Stimulated activated CD4-positive, alpha-beta T cell treated with anti-CD3 and anti-CD28 coated beads, Interleukin-12 subunit alpha, Interleukin-12 subunit beta, amount 100 ng/mL, for 48 hours (primary cell): ENCODE results near the gene ZNF692.
"Not testable (repeated sequence)": the region's sequence is repeated elsewhere in the genome, so short reads cannot be mapped to it uniquely, and the experiment has no call there.

Experiments used
- DNase-seq, 3 donors: peaks; one replicate each; pipeline ENCODE4 v3.0.0-alpha.2; 2020; ENCODE audit warnings: low read depth in 2 of 3, low spot score in 1 of 3

Gene ZNF692, protein sequence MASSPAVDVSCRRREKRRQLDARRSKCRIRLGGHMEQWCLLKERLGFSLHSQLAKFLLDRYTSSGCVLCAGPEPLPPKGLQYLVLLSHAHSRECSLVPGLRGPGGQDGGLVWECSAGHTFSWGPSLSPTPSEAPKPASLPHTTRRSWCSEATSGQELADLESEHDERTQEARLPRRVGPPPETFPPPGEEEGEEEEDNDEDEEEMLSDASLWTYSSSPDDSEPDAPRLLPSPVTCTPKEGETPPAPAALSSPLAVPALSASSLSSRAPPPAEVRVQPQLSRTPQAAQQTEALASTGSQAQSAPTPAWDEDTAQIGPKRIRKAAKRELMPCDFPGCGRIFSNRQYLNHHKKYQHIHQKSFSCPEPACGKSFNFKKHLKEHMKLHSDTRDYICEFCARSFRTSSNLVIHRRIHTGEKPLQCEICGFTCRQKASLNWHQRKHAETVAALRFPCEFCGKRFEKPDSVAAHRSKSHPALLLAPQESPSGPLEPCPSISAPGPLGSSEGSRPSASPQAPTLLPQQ

GRCh38 chr1:248858891-248859889 is at the start of gene ZNF692:
Gene ZNF692, minus strand, starts transcription at chr1:248859085. Its CDS starts 776 bp downstream, at chr1:248858309.
- peak; percentile 89 to 96 (median 96) for DNase-seq

- no peak for DNase-seq
Observed at GRCh38 chr1:248906753-248907661, 48.1 kb upstream of the ZNF692 start.

DNA sequence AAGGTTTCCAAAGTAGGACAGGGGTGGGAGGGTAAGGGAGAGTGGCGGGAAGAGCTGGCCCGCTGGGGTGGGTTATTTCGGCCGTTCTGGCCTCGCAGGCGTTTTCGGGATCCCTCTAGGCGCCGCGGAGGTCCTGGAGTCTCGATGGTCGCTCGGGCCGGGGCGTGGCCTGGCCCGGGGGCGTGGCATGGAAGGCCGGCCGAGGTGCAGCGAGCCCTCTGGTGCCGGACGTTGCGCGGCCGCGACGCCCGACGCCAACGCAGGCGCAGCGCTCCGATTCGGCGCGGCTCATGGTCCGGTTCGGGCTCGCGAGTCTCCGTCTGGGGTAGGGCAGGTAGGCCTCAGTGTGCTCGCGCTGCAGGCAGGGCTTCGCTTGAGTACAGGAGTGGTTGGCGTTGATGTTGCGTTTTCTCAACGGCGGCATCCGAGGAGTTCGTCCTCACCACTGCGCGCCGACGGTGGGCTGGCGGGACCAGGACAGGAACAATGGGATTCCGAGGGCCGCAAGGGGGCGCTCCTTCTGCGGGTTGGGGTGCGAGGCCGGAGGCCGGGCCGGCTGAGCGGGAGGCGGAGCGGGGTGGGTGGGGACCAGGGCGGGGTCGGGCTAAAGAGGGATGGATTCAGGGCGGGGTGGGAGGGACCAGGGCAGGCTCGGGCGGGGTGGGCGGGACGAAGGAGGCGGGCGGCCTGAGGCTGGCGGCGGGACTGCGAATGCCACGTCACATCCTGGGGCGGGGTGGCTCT is 47.3 kb upstream of the ZNF692 start, which contains the start of gene PGBD2:
Gene PGBD2, plus strand, starts transcription at position 227 of the 744 bp plus-strand sequence. CDS start 7,628 bp downstream, outside the sequence.
- peak; percentile 91 to 95 (median 94) for DNase-seq

DNA sequence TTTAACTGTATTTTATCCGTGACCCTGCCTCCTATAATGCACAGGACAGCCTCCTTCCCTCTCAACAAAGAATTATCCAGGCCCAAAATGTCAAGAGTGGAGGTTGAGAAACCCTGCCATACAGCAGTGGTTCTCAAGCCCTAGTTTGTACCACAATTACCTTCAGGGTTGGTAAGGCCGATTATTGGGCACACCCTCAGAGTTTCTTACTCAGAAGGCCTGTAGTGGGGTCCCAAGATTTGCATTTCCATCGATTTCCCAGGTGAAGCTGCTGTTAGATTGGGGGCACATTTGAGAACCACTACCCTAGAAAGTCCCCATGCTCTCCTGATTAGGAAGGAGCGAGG is 46.8 kb upstream of the ZNF692 start:
- peak in 1 of 3 donors; percentile 20 for DNase-seq

DNA sequence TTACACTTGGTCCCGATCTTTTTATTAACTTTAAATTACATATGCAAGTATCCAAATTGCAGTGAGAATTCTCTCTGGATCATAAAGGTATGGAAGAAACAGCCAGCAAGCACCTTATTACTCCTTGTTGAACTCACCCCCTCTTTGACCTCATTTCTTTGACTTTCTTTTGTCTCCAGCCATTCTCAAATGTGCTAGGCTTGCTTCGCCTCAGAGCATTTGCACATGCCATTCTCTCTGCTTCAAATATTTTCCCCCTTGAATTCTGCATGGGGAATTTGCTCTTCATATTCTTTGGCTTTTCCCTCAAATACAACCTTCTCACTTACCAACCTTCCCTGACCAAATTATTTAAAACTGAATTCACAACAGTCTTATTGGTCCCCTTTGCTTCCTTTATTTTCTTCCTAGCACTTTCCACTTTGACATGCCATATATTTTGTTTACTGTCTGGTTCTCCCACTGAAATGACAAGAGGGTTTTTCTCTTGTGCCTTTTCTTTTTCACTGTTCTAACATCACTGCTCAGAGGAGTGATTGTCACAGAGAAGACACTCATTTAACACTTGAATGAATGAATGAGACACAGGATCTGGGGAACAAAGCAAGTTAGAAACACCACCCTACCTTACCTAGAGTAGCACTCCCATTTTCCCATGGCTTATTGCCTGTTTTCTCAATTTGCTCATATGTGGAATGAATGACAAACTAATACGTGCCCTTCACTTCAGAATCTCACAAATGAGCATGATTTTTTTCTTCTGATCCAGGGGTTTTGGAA is 45.7 kb upstream of the ZNF692 start:
- no peak for DNase-seq

DNA sequence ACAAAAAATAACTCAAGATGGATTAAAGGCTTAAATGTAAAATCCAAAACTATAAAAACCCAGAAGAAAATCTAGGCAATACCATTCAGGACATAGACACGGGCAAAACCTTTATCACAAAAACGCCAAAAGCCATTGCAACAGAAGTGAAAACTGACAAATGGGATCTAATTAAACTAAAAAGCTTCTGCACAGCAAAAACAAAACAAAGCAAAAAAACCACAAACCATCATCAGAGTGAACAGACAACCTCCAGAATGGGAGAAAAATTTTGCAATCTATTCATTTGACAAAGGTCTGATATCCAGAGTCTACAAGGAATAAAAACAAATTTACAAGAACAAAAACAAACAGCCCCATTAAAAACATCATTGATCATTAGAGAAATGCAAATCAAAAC is 42.7 kb upstream of the ZNF692 start:
- no peak for DNase-seq

- DNase-seq: no peak
Observed at GRCh38 chr1:248900637-248901036, 41.8 kb upstream of the ZNF692 start.

DNA sequence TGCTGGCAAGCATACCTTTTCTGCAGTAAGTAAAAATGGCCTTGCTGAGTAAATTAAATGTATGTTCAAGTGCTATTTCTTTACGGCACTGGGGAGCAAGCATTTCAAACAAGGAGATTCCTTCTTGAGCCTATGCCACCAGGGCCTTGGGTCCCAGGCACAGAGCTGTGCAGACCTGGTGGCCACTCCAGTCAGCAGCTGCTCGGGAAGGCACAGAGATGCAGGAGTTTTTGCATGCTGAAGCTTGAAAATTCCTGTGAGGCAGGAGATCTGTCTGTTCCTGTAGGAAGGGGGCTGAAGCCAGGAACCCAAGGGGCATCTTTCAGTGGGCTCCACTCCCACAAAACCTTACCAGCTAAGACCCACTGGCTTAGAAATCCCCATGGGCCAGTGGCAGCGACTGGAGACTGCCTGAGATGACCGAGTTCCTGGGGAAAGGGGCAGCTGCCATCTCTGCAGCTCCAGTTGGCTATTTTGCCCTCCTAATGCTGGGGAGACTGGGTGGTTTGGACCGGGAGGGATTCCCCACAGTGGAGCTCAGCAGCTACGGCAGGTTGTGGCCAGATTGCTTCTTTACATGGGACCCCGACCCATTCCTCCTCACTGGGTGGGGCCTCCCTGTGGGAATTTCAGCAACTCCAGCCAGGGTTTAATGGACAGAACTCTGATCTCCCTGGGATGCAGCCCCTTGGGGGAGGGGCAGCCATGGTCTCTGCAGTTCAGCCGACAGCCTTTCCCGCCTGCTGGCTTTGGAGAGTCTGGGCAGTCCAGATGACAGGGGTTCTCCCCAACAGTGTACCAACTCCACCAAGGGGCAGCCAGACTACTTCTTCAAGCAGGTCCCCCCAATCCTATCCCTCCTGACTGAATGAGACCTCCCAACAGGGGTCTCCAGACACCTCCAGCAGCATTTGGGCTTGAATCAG is 38.8 kb upstream of the ZNF692 start:
- no peak for DNase-seq

GRCh38 chr1:248894837-248895236 is 36.0 kb upstream of the ZNF692 start:
- no peak for DNase-seq

DNA sequence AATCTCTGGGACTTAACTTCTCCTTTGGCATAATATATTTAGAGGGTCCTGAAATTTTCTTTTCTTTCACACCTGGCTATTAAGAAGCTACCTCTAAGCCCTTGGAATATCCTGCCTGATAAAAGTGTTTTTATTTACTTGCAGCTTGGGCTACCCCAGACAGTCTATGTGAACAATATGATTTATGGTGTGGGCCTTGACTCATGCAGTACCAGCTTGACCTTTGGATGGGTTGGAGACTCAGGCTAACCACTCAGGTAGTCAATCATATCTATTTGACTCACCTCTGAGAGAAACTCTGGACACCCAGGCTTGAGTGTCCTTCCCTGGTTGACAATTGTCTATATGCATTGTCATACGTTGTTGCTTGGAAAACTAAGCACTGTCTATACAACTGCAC is 33.7 kb upstream of the ZNF692 start:
- no peak for DNase-seq

GRCh38 chr1:248891758-248892157 is 32.9 kb upstream of the ZNF692 start:
- no peak for DNase-seq

GRCh38 chr1:248890549-248891498 is 31.9 kb upstream of the ZNF692 start:
- no peak for DNase-seq

DNA sequence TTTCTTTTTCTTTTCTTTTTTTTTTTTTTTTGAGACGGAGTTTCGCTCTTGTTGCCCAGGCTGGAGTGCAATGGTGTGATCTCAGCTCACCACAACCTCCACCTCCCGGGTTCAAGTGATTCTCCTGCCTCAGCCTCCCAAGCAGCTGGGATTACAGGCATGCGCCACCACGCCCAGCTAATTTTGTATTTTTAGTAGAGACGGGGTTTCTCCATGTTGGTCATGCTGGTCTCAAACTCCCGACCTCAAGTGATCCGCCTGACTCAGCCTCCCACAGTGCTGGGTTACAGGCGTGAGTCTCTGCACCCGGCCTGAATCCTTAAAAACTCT is 31.0 kb upstream of the ZNF692 start:
- DNase-seq: not testable (repeated sequence)

- no peak for DNase-seq
Observed at GRCh38 chr1:248886237-248886895, 27.5 kb upstream of the ZNF692 start.

DNA sequence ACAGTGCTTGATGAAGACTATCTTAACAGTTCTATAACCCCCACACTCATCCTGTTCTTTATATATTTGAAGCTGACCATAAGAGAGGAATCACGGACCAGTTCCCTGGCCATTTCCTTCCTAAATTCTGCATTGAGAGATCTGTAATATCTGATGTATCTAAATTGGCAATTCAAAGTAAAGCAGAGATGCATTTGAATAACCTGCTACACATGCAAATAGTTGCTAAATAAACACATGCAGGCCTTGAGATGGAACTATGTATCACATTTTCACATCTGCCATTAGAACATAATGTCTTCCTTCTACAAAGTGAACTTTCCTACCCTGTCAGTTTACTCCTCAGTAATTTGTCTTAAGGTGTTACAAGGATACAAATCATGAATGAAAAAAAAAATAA is 26.8 kb upstream of the ZNF692 start:
- no peak for DNase-seq

- no peak for DNase-seq
Observed at GRCh38 chr1:248884632-248885295, 25.9 kb upstream of the ZNF692 start.
